HG03175 (cell line): ENCODE data around the gene ABHD8.

Source experiments
- ATAC-seq: cut with Tn5 transposase; IDR thresholded peaks from one replicate; pipeline ENCODE4 v1.9.1; 2021; ENCODE audit warnings: mild to moderate bottlenecking, moderate library complexity; ENCODE audit not compliant: unreplicated experiment

Gene ABHD8

GRCh38 chr19:17334414-17335409, 31.5 kb upstream of the ABHD8 start, which contains the start of gene ANO8:
TSS of gene ANO8 (minus strand) at chr19:17334855. CDS start at chr19:17334670, 185 bp downstream.
- ATAC-seq = peak; percentile 57

- ATAC-seq = no peak
These were observed 30.6 kb upstream of the ABHD8 start for GRCh38 chr19:17333611-17334413.

DNA sequence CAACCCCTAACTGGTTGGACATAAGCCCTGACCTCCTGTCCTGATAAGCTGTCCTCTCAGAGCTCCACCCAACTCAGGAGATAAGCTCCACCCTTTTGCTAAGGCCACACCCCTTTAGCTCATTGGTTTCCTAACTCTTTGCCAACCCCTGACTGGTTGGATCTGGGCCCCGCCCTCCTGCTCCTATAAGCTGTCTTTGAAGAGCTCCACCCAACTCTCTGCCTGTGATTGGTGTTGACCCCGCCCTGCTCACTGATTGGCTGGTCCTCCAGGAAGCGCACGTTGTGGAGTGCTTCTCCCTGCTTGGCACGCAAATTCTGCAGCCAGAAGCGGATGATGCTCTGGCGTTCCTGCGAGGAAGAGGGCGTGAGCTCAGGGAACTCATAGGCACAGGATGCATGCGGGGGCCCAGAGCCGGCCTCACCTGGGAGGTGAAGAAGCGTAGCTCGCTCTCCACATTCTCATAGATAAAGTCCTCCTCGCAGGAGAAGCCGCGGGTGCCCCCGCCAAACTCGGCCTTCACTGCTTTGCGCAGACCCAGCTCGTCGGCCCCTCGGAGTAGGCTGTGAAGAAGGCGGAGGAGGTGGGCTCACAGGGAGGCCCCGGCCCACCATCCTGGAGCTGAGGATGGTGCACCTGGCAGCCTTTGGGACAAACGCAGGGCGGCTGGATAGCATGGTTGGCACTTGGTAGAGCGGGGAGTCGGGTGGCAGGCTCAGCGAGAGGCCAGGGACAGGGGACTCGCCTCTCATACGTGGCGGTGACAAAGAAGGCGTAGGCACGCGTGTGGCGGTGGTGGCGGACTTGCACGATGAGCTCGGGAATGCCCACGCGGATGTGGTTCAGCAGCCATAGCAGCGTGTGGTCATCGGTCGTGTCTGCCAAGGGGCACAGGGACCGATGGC, 29.7 kb upstream of the ABHD8 start:
- no peak for ATAC-seq

- ATAC-seq = no peak
These were observed 29.1 kb upstream of the ABHD8 start for GRCh38 chr19:17332360-17332676.

DNA sequence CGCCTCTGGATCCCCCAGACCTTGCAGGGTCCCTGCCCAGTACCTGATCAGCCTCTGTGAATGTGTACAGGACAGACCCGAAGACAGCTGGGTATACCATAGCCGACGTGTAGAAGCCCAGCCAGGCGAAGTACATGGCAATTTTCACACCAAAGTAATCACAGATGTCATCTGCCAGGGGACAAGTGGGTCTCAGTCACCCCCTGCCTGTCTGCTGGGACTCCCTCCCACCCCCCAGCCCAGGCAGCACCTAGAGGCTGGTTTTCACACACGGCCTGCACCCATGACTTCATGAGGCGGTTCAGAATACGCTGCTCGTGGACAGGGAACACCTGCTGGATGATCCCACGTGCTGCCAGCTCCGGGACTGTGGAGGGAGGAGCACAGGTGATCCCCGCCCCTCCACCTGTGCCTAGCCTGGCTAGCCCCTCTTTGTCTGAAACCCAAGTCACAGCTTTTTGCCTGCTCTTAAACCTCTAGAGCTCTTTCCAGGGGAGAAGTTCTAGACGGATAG, 27.9 kb upstream of the ABHD8 start:
- ATAC-seq = no peak

DNA sequence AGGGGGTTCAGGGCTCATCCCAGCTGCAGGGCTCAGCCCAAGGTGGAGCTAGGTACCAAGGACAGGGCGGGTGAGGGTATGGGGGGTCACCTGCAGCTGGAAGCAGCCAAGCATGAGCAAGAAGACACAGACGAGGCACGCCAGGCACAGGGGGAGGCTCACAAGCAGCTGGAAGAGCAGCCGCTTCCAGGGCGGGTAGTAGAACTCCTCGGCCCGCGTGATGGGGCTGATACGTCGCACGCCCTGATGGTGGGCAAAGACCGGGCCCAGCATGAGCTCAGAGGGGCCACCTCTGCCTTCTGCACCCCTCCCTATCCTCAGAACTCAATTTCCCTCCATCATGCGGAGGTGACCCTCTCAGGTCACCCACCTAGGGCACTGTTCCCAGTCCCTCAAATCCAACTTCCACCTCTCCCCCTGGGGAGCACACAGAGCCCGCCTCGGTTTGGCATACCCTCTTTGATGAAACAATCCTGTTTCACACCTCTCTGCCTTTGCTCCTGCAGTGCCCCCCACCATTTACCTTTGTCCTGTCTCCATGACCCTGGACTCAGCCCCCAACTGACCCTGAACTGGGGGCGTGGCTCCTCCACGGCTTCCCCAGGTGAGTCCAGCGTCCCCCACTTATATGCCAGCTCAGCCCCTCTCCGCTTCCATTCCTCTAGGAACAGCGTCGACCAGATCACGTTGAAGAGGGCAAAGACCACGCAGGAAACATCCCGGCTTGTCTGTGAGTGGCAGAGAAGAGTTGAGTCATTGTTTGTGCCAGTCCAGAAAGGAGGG, 27.2 kb upstream of the ABHD8 start:
- no peak for ATAC-seq

GRCh38 chr19:17329366-17330261, 26.4 kb upstream of the ABHD8 start:
- ATAC-seq = no peak

- no peak for ATAC-seq
These were observed 25.5 kb upstream of the ABHD8 start for GRCh38 chr19:17328517-17329365.

DNA sequence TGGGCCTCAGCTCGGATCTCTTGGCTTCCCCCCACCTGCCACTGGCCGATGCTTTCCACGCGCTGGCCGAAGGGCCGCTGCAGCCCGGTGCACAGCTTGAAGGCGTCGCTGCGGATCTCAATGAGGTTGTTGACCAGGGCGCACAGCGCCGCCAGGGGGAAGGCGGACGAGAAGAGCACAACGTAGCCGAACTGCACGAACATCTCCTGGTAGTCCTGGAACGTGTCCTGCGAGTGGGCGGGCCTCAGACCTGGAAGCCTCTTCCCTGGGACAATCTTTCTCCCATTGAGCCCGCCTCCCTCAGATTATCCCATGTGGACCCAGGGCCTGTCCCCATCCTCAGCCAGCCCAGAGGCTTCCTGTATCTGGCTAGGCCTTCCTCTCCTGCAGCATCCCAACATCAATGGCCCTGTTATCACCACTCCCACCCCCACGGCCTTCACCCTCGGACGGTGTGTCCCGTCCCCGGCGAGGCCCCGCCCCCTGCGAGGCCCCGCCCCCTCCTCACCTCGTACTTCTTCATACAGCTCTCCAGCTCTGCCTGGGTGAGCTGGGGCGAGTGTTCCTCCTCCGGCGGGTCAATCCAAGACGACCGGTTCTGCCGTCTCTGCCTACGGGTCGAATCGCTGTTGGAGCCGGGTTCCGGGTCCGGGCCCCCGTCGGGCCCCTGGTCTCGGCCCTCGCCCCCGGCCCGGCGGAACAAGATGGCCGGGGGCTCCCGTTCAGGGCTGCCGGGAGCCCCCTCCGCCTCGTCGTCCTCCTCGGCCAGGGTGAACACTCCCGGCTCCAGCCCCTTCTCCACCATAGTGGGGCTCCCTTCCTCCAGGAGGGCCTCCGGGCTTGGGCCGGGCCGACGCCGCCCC, 24.7 kb upstream of the ABHD8 start:
- no peak for ATAC-seq

DNA sequence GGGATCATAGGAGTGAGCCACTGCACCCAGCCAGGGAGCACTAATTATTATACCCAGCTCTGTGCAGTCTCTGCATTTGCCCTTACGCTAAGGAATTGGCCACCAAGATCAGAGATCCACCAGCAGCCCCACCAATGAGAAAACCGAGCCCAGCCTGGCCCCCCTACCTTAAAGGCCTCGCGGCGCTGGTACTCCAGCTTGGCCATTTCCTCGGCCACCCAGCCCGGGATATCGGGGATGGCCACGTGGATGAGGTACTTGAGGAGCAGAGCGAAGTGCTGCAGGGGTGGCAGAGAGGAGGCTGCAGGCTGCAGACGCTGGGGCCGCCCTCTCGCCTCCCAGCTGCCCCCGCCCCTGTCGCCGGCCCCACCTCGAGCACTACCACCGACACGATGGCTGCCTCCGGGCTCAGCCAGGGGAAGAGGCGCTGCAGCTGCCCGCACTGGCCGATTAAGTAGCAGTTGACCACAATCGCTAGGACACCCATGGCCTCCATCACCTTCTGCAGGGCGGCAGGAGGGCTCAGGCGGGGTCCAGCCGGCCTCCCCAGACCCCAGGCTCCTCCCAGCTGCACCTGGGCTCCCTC, 23.9 kb upstream of the ABHD8 start:
- no peak for ATAC-seq

GRCh38 chr19:17326595-17326966, 23.4 kb upstream of the ABHD8 start:
- ATAC-seq = no peak

DNA sequence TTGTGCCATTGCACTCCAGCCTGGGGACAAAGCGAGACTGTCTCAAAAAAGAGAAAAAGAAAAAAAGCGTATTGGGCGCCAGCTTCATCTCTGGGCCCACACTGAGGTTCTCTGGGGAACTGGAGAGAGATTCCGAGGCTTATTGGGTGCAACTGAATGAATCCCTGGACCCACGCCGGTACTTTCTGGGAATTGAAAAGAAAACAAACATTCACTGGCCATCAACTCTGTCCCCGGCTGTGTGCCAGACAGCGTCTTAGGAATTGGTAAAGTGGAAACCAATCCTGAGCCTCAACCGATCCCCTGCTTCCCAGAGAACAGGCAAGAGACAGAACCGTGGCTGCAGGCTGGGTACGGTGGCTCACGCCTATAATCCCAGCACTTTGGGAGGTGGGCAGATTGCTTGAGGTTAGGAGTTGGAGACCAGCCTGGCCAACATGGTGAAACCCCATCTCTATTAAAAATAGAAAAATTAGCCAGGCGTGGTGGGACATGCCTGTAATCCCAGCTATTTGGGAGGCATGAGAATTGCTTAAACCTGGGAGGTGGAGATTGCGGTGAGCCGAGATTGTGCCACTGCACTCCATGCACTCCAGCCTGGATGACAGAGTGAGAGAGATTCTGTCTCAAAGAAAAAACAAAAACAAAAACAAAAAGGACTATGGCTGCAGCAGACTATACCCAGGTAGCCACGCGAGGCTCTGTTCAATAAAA, 22.8 kb upstream of the ABHD8 start:
- ATAC-seq = no peak

- ATAC-seq = no peak
These were observed 21.9 kb upstream of the ABHD8 start for GRCh38 chr19:17325133-17325532.

GRCh38 chr19:17324357-17325114, 21.3 kb upstream of the ABHD8 start:
- no peak for ATAC-seq

DNA sequence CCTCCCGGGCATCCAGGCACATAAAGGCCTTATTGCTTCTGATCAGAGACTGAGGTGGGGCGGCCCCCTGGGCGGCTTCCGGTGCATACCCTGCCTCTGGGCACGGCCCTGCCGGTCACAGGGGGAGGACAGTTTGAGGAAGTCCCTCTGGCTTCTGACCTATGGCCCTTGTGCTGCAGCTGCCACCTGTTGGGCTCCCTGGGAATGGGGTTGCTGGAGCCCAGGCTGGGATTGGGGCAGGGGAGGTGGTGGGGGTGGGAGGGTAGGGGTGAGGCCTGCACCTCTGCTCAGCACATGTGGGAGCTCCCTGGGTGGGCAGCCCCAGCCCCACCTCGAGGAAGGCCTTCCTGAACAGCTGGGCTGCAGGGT, 20.7 kb upstream of the ABHD8 start:
- ATAC-seq = no peak
